Activated CD8-positive, alpha-beta memory T cell treated with anti-CD3 and anti-CD28 coated beads for 48 hours (primary cell): ENCODE data around the gene CAMSAP3.

Experiments used
- DNase-seq, 3 experiments: peaks; one replicate each; pipeline ENCODE4 v3.0.0-alpha.2; 2020; ENCODE audit warnings: low read depth in 2 of 3, low spot score in 2 of 3

Gene CAMSAP3

GRCh38 chr19:7595466-7596133 lies at the start of gene CAMSAP3:
CAMSAP3 (plus strand) TSS chr19:7595863; CDS start chr19:7596003, 140 bp downstream.
- DNase-seq = peak in 1 of 3 experiments; percentile 27

GRCh38 chr19:7545904-7546303 lies 49.8 kb upstream of the CAMSAP3 start:
- no peak for DNase-seq

DNA sequence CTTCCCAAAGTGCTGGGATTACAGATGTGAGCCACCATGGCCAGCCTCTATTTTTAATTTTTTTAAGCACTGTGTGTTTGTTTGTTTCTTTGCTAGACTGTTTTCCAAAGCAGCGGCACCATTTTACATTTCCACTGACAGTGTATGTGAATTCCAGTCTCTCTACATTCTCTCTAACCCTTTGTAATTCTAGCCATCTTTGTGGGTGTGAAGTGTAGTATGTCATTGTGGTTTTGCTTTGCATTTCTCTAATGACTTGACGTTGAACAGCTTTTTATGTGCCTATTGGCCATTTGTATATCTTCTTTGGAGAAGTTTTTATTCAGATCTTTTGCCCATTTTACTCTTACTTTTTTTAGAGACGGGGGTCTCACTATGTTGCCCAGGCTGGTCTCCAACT lies 48.5 kb upstream of the CAMSAP3 start:
- DNase-seq = no peak

- DNase-seq = no peak
Measured at GRCh38 chr19:7549429-7550148, 46.1 kb upstream of the CAMSAP3 start.

DNA sequence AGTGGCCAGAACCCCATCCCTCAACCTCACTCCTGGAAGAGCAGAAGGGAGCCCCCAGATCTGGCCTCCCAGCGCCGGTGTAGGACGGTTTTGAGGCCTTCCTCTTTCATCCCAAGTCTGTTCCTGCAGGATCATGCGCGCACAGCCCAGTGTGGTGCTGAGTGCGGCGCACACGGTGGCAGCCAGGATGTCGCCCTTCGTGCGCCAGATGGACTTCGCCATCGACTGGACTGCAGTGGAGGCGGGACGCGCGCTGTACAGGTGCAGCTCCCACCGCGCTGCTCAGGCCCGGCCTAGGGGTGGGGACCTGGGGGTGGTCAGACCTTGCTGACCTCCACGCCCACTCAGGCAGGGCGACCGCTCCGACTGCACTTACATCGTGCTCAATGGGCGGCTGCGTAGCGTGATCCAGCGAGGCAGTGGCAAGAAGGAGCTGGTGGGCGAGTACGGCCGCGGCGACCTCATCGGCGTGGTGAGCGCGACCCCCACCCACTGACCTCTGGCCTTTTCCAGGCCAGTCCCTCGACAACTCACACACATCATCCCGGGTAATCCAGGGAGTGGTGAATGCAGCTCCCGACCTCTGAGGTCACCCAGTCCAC lies 45.4 kb upstream of the CAMSAP3 start:
- DNase-seq = no peak

- no peak for DNase-seq
Measured at GRCh38 chr19:7550987-7551761, 44.5 kb upstream of the CAMSAP3 start.

DNA sequence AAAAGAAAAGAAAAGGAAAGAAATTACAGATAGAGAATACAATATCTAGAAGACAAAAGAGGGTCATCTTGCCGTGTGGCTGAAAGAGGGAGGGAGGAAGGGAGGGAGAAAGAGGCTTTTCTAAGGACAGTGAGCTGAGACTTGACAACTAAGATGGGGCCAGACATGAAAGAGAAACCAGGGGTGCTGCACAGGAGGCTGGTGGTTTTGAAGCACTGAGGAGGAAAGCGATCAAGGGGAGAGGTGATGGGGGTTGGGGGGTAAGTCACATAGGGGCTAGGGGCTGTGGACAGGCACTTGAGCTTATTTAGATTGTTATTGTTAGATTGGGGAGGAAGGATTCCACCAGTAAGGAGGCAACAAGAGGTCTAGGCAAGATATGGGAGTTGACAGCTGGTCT lies 42.9 kb upstream of the CAMSAP3 start:
- DNase-seq = no peak

- no peak for DNase-seq
Measured at GRCh38 chr19:7554565-7554964, 41.1 kb upstream of the CAMSAP3 start.

DNA sequence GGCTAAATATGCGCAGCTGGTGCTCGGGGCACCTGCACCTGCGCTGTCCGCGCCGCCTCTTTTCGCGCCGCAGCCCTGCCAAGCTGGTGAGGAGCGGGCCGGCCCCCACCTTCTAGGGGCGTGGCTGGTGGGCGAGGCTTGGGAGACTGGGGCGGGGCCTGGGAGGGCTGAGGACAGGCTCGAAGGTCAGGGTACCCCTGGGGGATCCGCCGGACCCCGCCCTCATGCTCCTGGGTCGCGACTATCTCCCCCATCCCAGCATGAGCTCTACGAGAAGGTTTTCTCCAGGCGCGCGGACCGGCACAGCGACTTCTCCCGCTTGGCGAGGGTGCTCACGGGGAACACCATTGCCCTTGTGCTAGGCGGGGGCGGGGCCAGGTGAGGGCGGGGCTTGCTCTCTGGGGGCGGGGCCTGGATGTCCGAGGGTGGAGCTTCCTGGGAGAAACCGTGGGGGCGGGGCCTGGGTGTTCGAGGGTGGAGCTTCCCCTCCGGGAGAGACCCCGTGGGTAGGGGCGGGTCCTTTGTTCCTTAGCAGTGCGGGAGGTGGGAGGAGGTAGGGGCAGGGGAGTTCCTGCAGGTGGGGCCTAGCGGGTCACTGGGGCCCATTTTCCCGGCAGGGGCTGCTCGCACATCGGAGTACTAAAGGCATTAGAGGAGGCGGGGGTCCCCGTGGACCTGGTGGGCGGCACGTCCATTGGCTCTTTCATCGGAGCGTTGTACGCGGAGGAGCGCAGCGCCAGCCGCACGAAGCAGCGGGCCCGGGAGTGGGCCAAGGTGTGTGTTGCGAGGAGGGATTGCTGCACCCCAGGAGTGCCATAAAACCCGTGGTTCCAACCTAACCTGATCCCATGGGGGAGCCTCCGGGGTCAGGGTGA lies 40.4 kb upstream of the CAMSAP3 start:
- DNase-seq = no peak

GRCh38 chr19:7556696-7557315 lies 38.9 kb upstream of the CAMSAP3 start:
- DNase-seq = no peak

DNA sequence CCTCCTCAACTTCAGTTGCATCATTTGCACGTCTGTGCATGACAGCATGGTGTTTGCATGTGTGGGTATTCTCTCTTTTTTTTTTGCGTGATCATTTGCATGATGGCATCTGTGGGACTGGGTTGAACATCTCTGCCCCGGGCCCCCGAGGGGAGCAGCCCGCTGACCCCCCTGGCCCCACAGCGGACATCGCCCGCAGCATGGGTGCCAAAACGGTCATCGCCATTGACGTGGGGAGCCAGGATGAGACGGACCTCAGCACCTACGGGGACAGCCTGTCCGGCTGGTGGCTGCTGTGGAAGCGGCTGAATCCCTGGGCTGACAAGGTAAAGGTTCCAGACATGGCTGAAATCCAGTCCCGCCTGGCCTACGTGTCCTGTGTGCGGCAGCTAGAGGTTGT lies 37.0 kb upstream of the CAMSAP3 start:
- no peak for DNase-seq

- DNase-seq = no peak
Measured at GRCh38 chr19:7559102-7559501, 36.6 kb upstream of the CAMSAP3 start.

DNA sequence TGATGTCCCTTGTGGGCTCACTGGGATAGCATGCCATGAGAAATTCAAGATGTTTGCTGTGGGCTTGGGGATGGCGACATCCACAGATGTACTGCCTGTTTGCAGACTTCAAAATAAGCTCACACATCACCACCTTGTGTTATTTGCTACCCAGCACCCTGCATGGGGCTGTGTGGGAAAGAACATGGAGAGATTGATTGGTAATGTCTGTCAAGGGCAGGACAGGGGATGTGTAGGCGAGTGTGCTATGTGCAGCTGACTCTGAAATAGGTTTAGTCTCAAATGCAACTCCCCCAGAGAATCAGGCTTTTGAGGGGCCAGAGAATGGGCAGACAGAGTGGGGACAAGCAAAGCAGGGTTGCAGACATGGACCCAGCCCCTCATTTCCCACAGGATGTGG lies 35.4 kb upstream of the CAMSAP3 start:
- no peak for DNase-seq

DNA sequence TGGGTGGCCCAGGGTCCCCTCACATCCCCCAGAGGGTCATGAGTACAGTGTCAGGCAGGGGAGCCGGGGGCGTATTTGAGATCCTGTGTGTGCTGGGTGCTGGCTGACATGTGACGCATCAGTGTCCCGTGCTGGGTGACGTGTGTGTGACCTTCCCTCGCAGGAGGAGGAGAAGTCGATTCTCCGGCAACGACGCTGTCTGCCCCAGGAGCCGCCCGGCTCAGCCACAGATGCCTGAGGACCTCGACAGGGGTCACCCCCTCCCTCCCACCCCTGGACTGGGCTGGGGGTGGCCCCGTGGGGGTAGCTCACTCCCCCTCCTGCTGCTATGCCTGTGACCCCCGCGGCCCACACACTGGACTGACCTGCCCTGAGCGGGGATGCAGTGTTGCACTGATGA lies 34.3 kb upstream of the CAMSAP3 start:
- no peak for DNase-seq

DNA sequence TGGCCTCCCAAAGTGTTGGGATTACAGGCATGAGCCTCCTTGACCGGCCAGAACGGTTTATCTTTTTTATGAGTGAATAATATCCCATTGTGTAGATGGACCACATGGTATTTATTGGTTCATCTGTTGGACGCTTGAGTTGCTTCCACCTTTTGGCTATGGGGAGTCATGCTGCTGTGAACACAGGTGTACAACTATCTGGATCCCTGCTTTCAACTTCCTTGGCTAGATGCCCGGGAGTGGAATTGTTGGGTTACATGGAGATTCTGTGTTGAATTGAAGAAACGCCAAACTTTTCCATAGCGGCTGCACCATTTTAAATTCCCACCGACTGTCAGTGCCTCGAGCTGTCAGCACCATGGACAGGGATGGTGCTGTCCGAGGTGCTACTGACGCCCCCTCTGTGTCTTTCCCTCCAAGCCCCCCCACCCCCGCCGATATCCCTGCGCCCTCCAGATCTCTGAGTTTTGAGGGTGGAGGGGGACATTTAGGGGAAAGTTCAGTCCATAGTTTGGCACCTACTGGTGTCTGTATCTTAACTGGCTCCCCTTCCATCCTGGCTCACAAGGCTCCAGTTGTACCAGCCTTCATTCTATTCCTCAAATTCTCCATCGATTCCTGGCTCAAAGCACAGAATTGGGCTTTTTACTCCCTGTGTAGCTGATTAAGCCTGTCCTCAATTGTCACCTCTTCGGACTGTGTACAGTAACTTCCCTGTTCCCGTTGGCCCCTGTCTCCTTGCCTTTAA lies 32.8 kb upstream of the CAMSAP3 start:
- no peak for DNase-seq

- DNase-seq = no peak
Measured at GRCh38 chr19:7564866-7565265, 30.8 kb upstream of the CAMSAP3 start.

GRCh38 chr19:7565332-7565731 lies 30.3 kb upstream of the CAMSAP3 start:
- no peak for DNase-seq

DNA sequence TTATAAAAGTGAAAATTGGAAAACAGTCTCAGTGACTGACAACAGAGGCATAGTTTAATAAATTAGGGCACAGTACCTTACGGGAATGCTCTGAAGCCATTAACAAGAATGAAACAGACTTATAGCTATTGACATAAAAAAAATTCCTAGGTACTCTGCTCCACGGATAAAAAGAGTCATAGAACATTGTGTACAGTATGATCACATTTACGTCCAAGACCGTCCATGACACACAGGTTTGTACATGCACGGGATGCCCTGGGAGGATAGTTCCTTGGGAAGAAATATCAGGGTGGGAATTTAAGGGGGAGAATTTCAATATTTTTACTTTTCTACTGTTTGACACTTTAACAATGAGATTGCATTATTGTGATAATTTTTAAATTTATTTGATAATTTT lies 24.9 kb upstream of the CAMSAP3 start:
- no peak for DNase-seq

- DNase-seq = no peak
Measured at GRCh38 chr19:7575434-7576040, 20.1 kb upstream of the CAMSAP3 start.
